K562 (cell line): ENCODE data around the gene SRGAP3. TPM values are rescaled to one million over a fixed set of nuclear protein-coding genes. Genes with fewer than 3 reads are reported as not detected.

Source experiments
- ATAC-seq: fragments of 200-7000 bp; cut with Tn5 transposase; 3 replicates; pipeline ENCODE4 v1.9.1; 2020; ENCODE audit warnings: moderate library complexity
- BruUV-seq: library from RNA; stranded (reverse); fragments of 400-500 nt; replicated peaks from 2 replicates; lab custom pipeline; 2021; lab: Mats Ljungman, UMichigan
- CTCF ChIA-PET: fragments of 300-600 bp; formaldehyde crosslinking; extraction: SDS; loops from one replicate; lab custom pipeline; 2021; ENCODE audit warnings: low intra/inter-chr PET ratio; lab: Yijun Ruan, JAX
- POLR2A ChIA-PET: fragments of 300-600, 350-650 bp; sonication (Branson Sonifier 250); formaldehyde crosslinking; extraction: SDS; loops from one replicate; lab custom pipeline; 2021; ENCODE audit warnings: antibody characterized with exemption, inconsistent platforms; lab: Yijun Ruan, JAX
- DNase-seq, 4 experiments: peaks; one replicate each; pipeline versions ENCODE4 v3.0.0 to v3.0.0-alpha.2; 2011 to 2018; ENCODE audit warnings: low spot score in 3 of 4, mixed read lengths in 3 of 4; ENCODE audit errors: extremely low read depth in 1 of 4
- FAIRE-seq: peaks from 2 replicates; lab custom pipeline; 2011; peaks lifted over from hg19 to GRCh38; lab: Jason Lieb, UNC
- H2AFZ ChIP-seq: 2 replicates; pipeline ENCODE4 v1.6.0; 2011; ENCODE audit warnings: low read depth, low read length, control low read depth, inconsistent platforms
- H3K27ac ChIP-seq: fragments of 200-600 bp; 3 replicates; pipeline ENCODE4 v1.8.0; 2011; ENCODE audit warnings: low read depth, mild to moderate bottlenecking, control low read depth, inconsistent platforms, low read length, moderate library complexity, mixed read lengths; ENCODE audit errors: extremely low read depth
- H3K27me3 ChIP-seq, 2 experiments: fragments of 300-600 bp in 1 of 2; 2 replicates in 1 of 2; 3 replicates in 1 of 2; pipeline versions ENCODE4 v1.6.0 to v1.8.0; 2011; ENCODE audit warnings: inconsistent platforms in 2 of 2, low read length in 2 of 2, mild to moderate bottlenecking in 1 of 2, mixed read lengths in 1 of 2, moderate library complexity in 1 of 2; ENCODE audit not compliant: control insufficient read depth in 2 of 2, insufficient read depth in 2 of 2
- H3K36me3 ChIP-seq: fragments of 300-600 bp; 3 replicates; pipeline ENCODE4 v1.8.0; 2011; ENCODE audit warnings: mild to moderate bottlenecking, low read length, inconsistent platforms; ENCODE audit not compliant: control insufficient read depth, insufficient read depth
- H3K4me1 ChIP-seq, 2 experiments: fragments of 200-600 bp in 1 of 2; replicated peaks in 1 of 2; 2 replicates in 1 of 2; 3 replicates in 1 of 2; pipeline versions ENCODE4 v1.5.1 to v1.8.0; 2011; ENCODE audit warnings: inconsistent platforms in 2 of 2, low read length in 2 of 2, mild to moderate bottlenecking in 1 of 2, mixed read lengths in 1 of 2, moderate library complexity in 1 of 2; ENCODE audit not compliant: control insufficient read depth in 2 of 2, insufficient read depth in 2 of 2
- H3K4me2 ChIP-seq: 2 replicates; pipeline ENCODE4 v1.6.1; 2011; ENCODE audit warnings: low read length, control low read depth, inconsistent platforms, mixed read lengths; ENCODE audit not compliant: insufficient read depth
- H3K4me3 ChIP-seq: fragments of 200-600 bp; sonication (generic), shearing (Covaris generic); 2 replicates; pipeline ENCODE4 v1.5.1; 2016; ENCODE audit warnings: control low read depth, inconsistent platforms
- H3K79me2 ChIP-seq: fragments of 200-600 bp; 3 replicates; pipeline ENCODE4 v1.8.0; 2011; ENCODE audit warnings: low read length, inconsistent platforms; ENCODE audit not compliant: control insufficient read depth, insufficient read depth
- H3K9ac ChIP-seq, 2 experiments: 2 replicates each; pipeline versions ENCODE4 v1.6.0 to v1.6.1; 2011; ENCODE audit warnings: low read depth in 2 of 2, low read length in 2 of 2, control low read depth in 1 of 2, inconsistent platforms in 1 of 2, mild to moderate bottlenecking in 1 of 2, mixed read lengths in 1 of 2; ENCODE audit not compliant: insufficient read depth in 1 of 2
- H3K9me1 ChIP-seq: one replicate; pipeline ENCODE4 v1.6.0; 2011; ENCODE audit warnings: inconsistent platforms, mild to moderate bottlenecking, low read length, moderate library complexity; ENCODE audit not compliant: control insufficient read depth, insufficient read depth
- H3K9me3 ChIP-seq: replicated peaks from 2 replicates; pipeline ENCODE4 v1.5.1; 2011; ENCODE audit warnings: low read depth, low read length, inconsistent platforms; ENCODE audit not compliant: control insufficient read depth, insufficient read depth
- H4K20me1 ChIP-seq: replicated peaks from 2 replicates; pipeline ENCODE4 v1.6.1; 2011; ENCODE audit warnings: low read length, inconsistent platforms, mixed read lengths; ENCODE audit not compliant: control insufficient read depth, insufficient read depth
- ARID1B ChIP-seq: fragments of 450-650 bp; IDR thresholded peaks from 2 replicates; pipeline ENCODE4 v1.6.1; 2016; ENCODE audit warnings: antibody characterized with exemption, mild to moderate bottlenecking, inconsistent platforms
- CAMTA2 ChIP-seq: fragments of 250-450 bp; sonication (Bioruptor Pico); conservative IDR thresholded peaks from 2 replicates; pipeline ENCODE4 v1.5.1; 2022
- CCNT2 ChIP-seq: IDR thresholded peaks from 2 replicates; pipeline ENCODE4 v1.6.1; 2011; ENCODE audit warnings: borderline replicate concordance, low read depth, mild to moderate bottlenecking, moderate library complexity, mixed read lengths, low read length; ENCODE audit not compliant: insufficient read length; ENCODE audit errors: extremely low read depth
- DNMT1 ChIP-seq: fragments of 450-650 bp; IDR thresholded peaks from 2 replicates; pipeline ENCODE4 v1.6.1; 2016; ENCODE audit warnings: antibody characterized with exemption, mild to moderate bottlenecking
- E2F4 ChIP-seq: sonication (generic); formaldehyde crosslinking; IDR thresholded peaks from 2 replicates; pipeline ENCODE4 v1.8.0; 2022; ENCODE audit warnings: mild to moderate bottlenecking, low read depth, missing genetic modification reagents
- MAX ChIP-seq: sonication (generic); formaldehyde crosslinking; IDR thresholded peaks from 2 replicates; pipeline ENCODE4 v1.9.0; 2022; ENCODE audit warnings: mild to moderate bottlenecking, missing genetic modification reagents
- MTF1 ChIP-seq: fragments of 250-450 bp; sonication (Bioruptor Pico); IDR thresholded peaks from 2 replicates; pipeline ENCODE4 v1.9.0; 2021; ENCODE audit warnings: moderate library complexity, mild to moderate bottlenecking, inconsistent platforms, borderline replicate concordance
- NCOA6 ChIP-seq: fragments of 450-650 bp; IDR thresholded peaks from 2 replicates; pipeline ENCODE4 v1.6.1; 2017; ENCODE audit warnings: mild to moderate bottlenecking
- NFE2 ChIP-seq: IDR thresholded peaks from 2 replicates; pipeline ENCODE4 v1.6.1; 2014; ENCODE audit warnings: antibody characterized with exemption, low read depth
- NFXL1 ChIP-seq: fragments of 450-650 bp; formaldehyde crosslinking; IDR thresholded peaks from 2 replicates; pipeline ENCODE4 v1.4.0; 2021; ENCODE audit warnings: mild to moderate bottlenecking
- PRPF4 ChIP-seq: fragments of 200-400 bp; formaldehyde crosslinking; IDR thresholded peaks from one replicate; pipeline ENCODE4 v1.6.1; 2017; ENCODE audit warnings: low read length, low read depth, mild to moderate bottlenecking; ENCODE audit not compliant: insufficient read depth, poor library complexity, severe bottlenecking
- RBM17 ChIP-seq: fragments of 200-400 bp; formaldehyde crosslinking; IDR thresholded peaks from 2 replicates; pipeline ENCODE4 v1.6.1; 2017; ENCODE audit warnings: low read depth, mild to moderate bottlenecking, low read length, borderline replicate concordance
- TARDBP ChIP-seq: fragments of 450-650 bp; IDR thresholded peaks from 2 replicates; pipeline ENCODE4 v1.6.1; 2016
- VEZF1 ChIP-seq: fragments of 200-800 bp; sonication (Bioruptor generic); IDR thresholded peaks from 2 replicates; pipeline ENCODE4 v1.6.1; 2017; ENCODE audit warnings: missing genetic modification characterization, missing compliant biosample characterization
- ZBTB26 ChIP-seq: fragments of 450-650 bp; formaldehyde crosslinking; IDR thresholded peaks from 2 replicates; pipeline ENCODE4 v1.4.0; 2022; ENCODE audit warnings: missing genetic modification characterization
- ZNF184 ChIP-seq: sonication (generic); formaldehyde crosslinking; IDR thresholded peaks from 2 replicates; pipeline ENCODE4 v1.5.0; 2020; ENCODE audit warnings: missing genetic modification reagents
- ZNF217 ChIP-seq: sonication (generic); formaldehyde crosslinking; IDR thresholded peaks from 2 replicates; pipeline ENCODE4 v1.8.0; 2022; ENCODE audit warnings: mild to moderate bottlenecking, missing genetic modification reagents
- ZNF57 ChIP-seq: fragments of 450-650 bp; formaldehyde crosslinking; IDR thresholded peaks from 2 replicates; pipeline ENCODE4 v1.4.0; 2020; ENCODE audit warnings: mild to moderate bottlenecking, moderate library complexity
- ZNF717 ChIP-seq: fragments of 250-450 bp; sonication (Bioruptor Pico); IDR thresholded peaks from 2 replicates; pipeline ENCODE4 v1.5.0; 2021
- WGBS: fragments of 100-300 bp; shearing (Covaris generic); methylation state at CpG from one replicate; pipeline ENCODE4 v1.1.6; 2016; ENCODE audit warnings: low coverage, mixed read lengths; ENCODE audit not compliant: insufficient coverage; ENCODE audit errors: missing lambda C conversion rate; 5-methylcytosine and 5-hydroxymethylcytosine counted together
- in situ Hi-C: fragments of 300-500 bp; cut with MboI; formaldehyde crosslinking; loops from 4 replicates; pipeline ENCODE4 v1.15.0; 2018; ENCODE audit warnings: inconsistent platforms, mixed read lengths
- intact Hi-C: fragments of 100-400 bp; cut with micrococcal nuclease; formaldehyde crosslinking; loops from 2 replicates; pipeline ENCODE4 v1.14.2; 2022
- polyA plus RNA-seq, 8 experiments: library from polyadenylated mRNA; depleted of rRNA in 4 of 8; stranded (reverse) in 5 of 8; unstranded in 3 of 8; fragments of >200 nt; fragmentation: Nextera tagmentation in 2 of 8; fragmentation: Illumina TruSeq in 1 of 8; extraction: Ambion mirVana in 2 of 8; extraction: Trizol in 1 of 8; gene quantifications; 2 replicates each; pipeline versions ENCODE4 v1.2.1 to v1.2.3, GENCODE V29; 2011 to 2014; ENCODE audit warnings: inconsistent platforms in 1 of 8, missing spikeins in 1 of 8
- total RNA-seq, 7 experiments: library from RNA; depleted of rRNA in 6 of 7; stranded (reverse); fragments of >200 nt in 6 of 7; fragmentation: Illumina TruSeq in 2 of 7; extraction: Trizol in 2 of 7; gene quantifications; 2 replicates each; pipeline versions ENCODE4 v1.2.1 to v1.2.3, GENCODE V29; 2011 to 2021; ENCODE audit warnings: low replicate concordance in 1 of 7

SRGAP3 gene
- total and polyA plus RNA-seq, 9 of the 15 experiments (the other 6 are each of a cell fraction or from before 2014, with no cell fraction given), result 0.11 to 0.85 (median 0.35) TPM; not detected in 2

- intact Hi-C loops, result no loop called here
- Histone ChIP-seq H3K27me3 (peaks cover 30 to 49% of the 10 kb centered on the region in 2 experiments; a peak in 4 of 5 replicates), H2AFZ (no peak overlapping the region), H3K9ac (no peak overlapping the region), H4K20me1 (no peaks in the 10 kb centered on the region; the same call in 1 of the 2 replicates), H3K4me3 (no peak overlapping the region), H3K9me3 (no peaks in the 10 kb centered on the region), H3K4me2 (no peak overlapping the region), H3K79me2 (no peaks in the 10 kb centered on the region), H3K4me1 (no peaks in the 10 kb centered on the region), H3K27ac (no peak overlapping the region), H3K9me1 (no peaks in the 10 kb centered on the region), H3K36me3 (no peaks in the 10 kb centered on the region)
- BruUV-seq, result no TSS peak
- ATAC-seq (no peak), FAIRE-seq (no peak), DNase-seq (no peak)
- TF ChIP-seq PRPF4 (no peak), ZNF184 (CRISPR knock-in tag) (no peak), CCNT2 (no peak), CAMTA2 (CRISPR knock-in tag) (no peak), ARID1B (no peak), NFXL1 (CRISPR knock-in tag) (no peak), MAX (no peak), ZNF717 (CRISPR knock-in tag) (no peak), RBM17 (no peak), VEZF1 (CRISPR knock-in tag) (no peak), MTF1 (CRISPR knock-in tag) (no peak), NFE2 (no peak), DNMT1 (no peak), ZNF57 (CRISPR knock-in tag) (no peak), TARDBP (no peak), ZBTB26 (no peak), ZNF217 (CRISPR knock-in tag) (no peak), E2F4 (no peak), NCOA6 (no peak)
- ChIA-PET CTCF (no interaction called here), POLR2A (no interaction called here)
- in situ Hi-C loops, result no loop called here
- under 1% methylated on average over 6 of the region's 6 CpGs for WGBS
Measured at GRCh38 chr3:9180764-9181117, 68.7 kb downstream of the SRGAP3 start.
